ENCODE results near the gene CACNA1S.

CACNA1S gene

GRCh38 chr1:201009962-201010645 is 102.1 kb downstream of the CACNA1S start:
- no peak for DNase-seq

- DNase-seq: no peak
Measured at GRCh38 chr1:201008666-201009360, 103.4 kb downstream of the CACNA1S start.

- no peak for DNase-seq
Measured at GRCh38 chr1:201007481-201007880, 104.7 kb downstream of the CACNA1S start.

DNA sequence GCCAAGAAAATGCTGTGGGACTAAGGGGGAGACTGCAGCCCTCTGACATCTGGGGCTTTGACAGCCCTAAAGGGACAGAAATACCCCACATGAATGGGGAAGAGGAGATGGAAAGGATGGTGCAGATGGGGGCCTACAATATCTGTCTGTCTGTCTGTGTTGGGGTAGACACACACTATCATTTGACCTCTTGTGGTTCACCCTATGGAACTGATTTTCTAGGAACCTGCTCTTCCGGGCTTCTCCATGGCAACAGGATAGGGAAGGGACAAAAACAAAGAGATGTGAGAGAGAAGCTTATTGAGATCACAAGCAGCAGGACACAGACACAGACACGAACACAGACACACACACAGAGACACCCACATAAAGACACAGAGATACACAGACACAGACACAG is 105.8 kb downstream of the CACNA1S start:
- no peak for DNase-seq

GRCh38 chr1:201004732-201005131 is 107.5 kb downstream of the CACNA1S start:
- no peak for DNase-seq

GRCh38 chr1:201004154-201004553 is 108.1 kb downstream of the CACNA1S start:
- no peak for DNase-seq

GRCh38 chr1:201002510-201002909 is 109.7 kb downstream of the CACNA1S start:
- no peak for DNase-seq

DNA sequence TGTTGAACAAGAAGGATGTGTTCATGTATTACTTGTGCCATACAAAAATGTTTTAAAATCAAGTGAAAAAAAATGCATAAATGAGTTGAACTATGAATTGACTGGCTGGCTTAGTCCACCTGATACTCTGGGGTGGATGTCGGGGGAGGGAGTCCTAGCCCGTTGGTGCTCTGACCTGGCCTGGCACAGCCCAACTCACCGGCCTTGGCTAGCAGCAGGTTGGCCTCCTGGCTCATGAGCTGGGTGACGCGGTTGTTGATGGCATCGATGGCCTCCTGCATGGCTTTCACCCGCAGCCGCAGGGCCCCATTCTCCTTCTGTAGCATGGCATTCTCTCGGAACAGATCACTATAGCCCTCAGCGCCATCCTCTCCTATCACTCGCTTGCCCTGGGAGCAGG is 110.3 kb downstream of the CACNA1S start:
- DNase-seq: no peak

GRCh38 chr1:201000391-201000790 is 111.8 kb downstream of the CACNA1S start:
- no peak for DNase-seq

- DNase-seq: no peak
Measured at GRCh38 chr1:200999667-201000066, 112.6 kb downstream of the CACNA1S start.

DNA sequence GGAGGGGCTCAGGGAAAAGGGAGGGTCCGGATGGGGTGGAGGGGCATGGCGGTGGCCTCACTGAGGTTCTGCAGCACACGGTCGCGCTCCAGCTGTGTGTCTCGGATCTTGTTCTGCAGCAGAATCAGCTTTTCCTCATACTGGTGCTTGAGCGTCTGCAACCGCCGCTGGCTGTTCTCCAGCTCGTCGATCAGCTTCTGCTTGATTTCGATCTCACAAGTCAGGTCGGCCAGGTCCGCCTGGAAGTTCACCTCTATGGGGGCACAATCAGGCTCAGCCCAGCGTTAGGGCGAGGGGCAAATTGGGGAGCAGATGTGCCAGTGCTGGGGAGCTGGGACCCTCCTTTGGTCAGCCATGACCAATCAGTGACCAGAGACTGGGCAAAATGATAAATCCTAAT is 113.9 kb downstream of the CACNA1S start:
- DNase-seq: no peak

- no peak for DNase-seq
Measured at GRCh38 chr1:200992382-200993048, 119.7 kb downstream of the CACNA1S start.

GRCh38 chr1:200991097-200991614 is 121.1 kb downstream of the CACNA1S start:
- no peak for DNase-seq

DNA sequence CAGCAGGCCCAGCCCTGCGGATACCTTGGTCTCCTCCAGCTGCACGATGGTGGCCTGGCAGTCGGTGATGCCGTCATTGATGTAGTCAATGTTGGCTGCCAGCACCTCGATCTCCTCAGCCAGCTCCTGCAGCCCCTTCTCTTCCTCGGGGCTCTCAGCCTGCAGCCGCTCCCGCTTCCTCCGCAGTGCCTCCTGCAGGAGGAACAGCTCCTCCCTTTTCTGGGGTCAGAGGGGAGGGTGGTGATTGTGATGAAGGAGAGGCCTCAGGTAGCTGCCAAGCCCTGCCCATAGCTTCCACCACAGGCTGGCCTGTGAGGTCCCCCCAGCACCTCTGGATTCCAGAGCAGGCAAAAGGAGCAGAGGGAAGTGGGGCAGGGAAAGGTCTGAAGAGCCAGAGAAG is 122.1 kb downstream of the CACNA1S start:
- no peak for DNase-seq
